Transverse colon (tissue), 4 donors: ENCODE measurements around the gene FGD4. TPM values are rescaled to one million over a fixed set of nuclear protein-coding genes. Genes with fewer than 3 reads are reported as not detected.

Experiments
- DNase-seq: peaks from one replicate; pipeline ENCODE4 v3.0.0-alpha.2; 2019
- H3K27ac ChIP-seq, 4 donors: fragments of 200-600 bp; sonication (generic); 2 replicates each; pipeline ENCODE4 v1.5.1; 2016 to 2018; ENCODE audit warnings: inconsistent platforms in 4 of 4
- H3K27me3 ChIP-seq: fragments of 200-600 bp; sonication (generic); 2 replicates; pipeline ENCODE4 v1.5.1; 2017; ENCODE audit warnings: inconsistent platforms
- H3K36me3 ChIP-seq, 4 donors: fragments of 200-600 bp; sonication (generic); 2 replicates each; pipeline ENCODE4 v1.5.1; 2017 to 2019; ENCODE audit warnings: inconsistent platforms in 4 of 4
- H3K4me1 ChIP-seq, 4 donors: fragments of 200-600 bp; sonication (generic); 2 replicates each; pipeline ENCODE4 v1.5.1; 2017 to 2020; ENCODE audit warnings: inconsistent platforms in 4 of 4
- H3K4me3 ChIP-seq, 4 donors: fragments of 200-600 bp; sonication (generic); 1 replicate in 1 of 4; 2 replicates in 3 of 4; pipeline versions ENCODE4 v1.5.1 to v1.6.1; 2017 to 2019; ENCODE audit warnings: inconsistent platforms in 4 of 4
- H3K9me3 ChIP-seq, 2 donors: fragments of 200-600 bp; sonication (generic); 2 replicates each; pipeline ENCODE4 v1.5.1; 2017 to 2019; ENCODE audit warnings: inconsistent platforms in 2 of 2
- CTCF ChIP-seq, 5 experiments: fragments of 200-600 bp in 3 of 5; fragments of 450-650 bp in 2 of 5; sonication (generic) in 3 of 5; IDR thresholded peaks; 1 replicate in 2 of 5; 2 replicates in 3 of 5; pipeline ENCODE4 v1.5.1; 2016 to 2017; ENCODE audit warnings: antibody characterized with exemption in 5 of 5, inconsistent platforms in 3 of 5, mild to moderate bottlenecking in 2 of 5, moderate library complexity in 1 of 5
- EP300 ChIP-seq: sonication (generic); formaldehyde crosslinking; IDR thresholded peaks from one replicate; pipeline ENCODE4 v1.6.1; 2017; ENCODE audit warnings: antibody characterized with exemption, low read depth
- POLR2A ChIP-seq: fragments of 450-650 bp; IDR thresholded peaks from one replicate; pipeline ENCODE4 v1.6.1; 2016; ENCODE audit warnings: antibody characterized with exemption, mild to moderate bottlenecking, moderate library complexity
- POLR2AphosphoS5 ChIP-seq, 3 donors: sonication (generic); formaldehyde crosslinking; IDR thresholded peaks; one replicate each; pipeline ENCODE4 v1.6.1; 2016; ENCODE audit warnings: antibody characterized with exemption in 3 of 3
- WGBS, 2 donors: methylation state at CpG; one replicate each; pipeline ENCODE4 v1.1.5; 2018; ENCODE audit warnings: low coverage in 1 of 2; 5-methylcytosine and 5-hydroxymethylcytosine counted together
- in situ Hi-C, 4 donors: fragments of 200-750 bp; cut with MboI; loops; one replicate each; pipeline versions ENCODE4 v1.15.0 to v1.15.1; 2017; ENCODE audit warnings: low sequenced_read_pairs in 3 of 4, low pct_ligation_motif_present in 1 of 4, low pct_unique_long_range_greater_than_20kb in 1 of 4
- intact Hi-C: fragments of 100-400 bp; cut with DNase I; formaldehyde crosslinking; loops from one replicate; pipeline ENCODE4 v1.15.1; 2023; ENCODE audit warnings: low total_unique reads
- total RNA-seq, 4 donors: library from RNA; depleted of rRNA; stranded (reverse); fragments of >200 nt; gene quantifications; one replicate each; pipeline ENCODE4 v1.1.0, GENCODE V29; 2016

The FGD4 gene
- total RNA-seq, 4 donors from 2014 or later = 80.2 to 132 (median 98.2) TPM

GRCh38 chr12:32679091-32679919 is 279.9 kb downstream of the FGD4 start, which contains the start of gene DNM1L:
Gene DNM1L, plus strand, starts transcription at chr12:32679301. Its CDS starts 63 bp downstream, at chr12:32679364.
- intact Hi-C loops = loop anchor here (10.0 kb wide), 1 partner anchor 225 kb away; no protein-coding TSS in a partner anchor
- TF ChIP-seq POLR2AphosphoS5 (IDR thresholded peaks at IDR 0.05) = peak; percentile 80 to 92 (median 83)
- TF ChIP-seq EP300 = no peak
- TF ChIP-seq CTCF (IDR thresholded peaks at IDR 0.05) = peak in 3 of 5 experiments; percentile 14 to 24 (median 17)
- peak; percentile 90 for TF ChIP-seq POLR2A
- Histone ChIP-seq H3K27ac (peak within 1 kb of the TSS; percentile 96 to 99 (median 98)), H3K36me3 (no peaks in the 10 kb centered on the region), H3K9me3 (no peaks in the 10 kb centered on the region), H3K4me3 (peak within 1 kb of the TSS; percentile 50 to 97 (median 84)), H3K27me3 (no peaks in the 10 kb centered on the region), H3K4me1 (peaks cover 7 to 19% (median 14%) of the 10 kb centered on the region in 4 donors)
- in situ Hi-C loops = loop anchor here in 1 of 4 donors (10.0 to 25.0 kb wide), 3 partner anchors 225 to 1017 kb away; partner anchors contain the start of gene ETFBKMT
- DNase-seq = peak; percentile 95
- 2% methylated on average over 21 of the region's 76 CpGs; no CpG with 5 or more reads in 1 of the 2 donors for WGBS, 2 donors

- Histone ChIP-seq H3K4me3 (peak overlapping the region; percentile 50 to 97 (median 84)), H3K9me3 (no peaks in the 10 kb centered on the region), H3K27ac (peak overlapping the region; percentile 96 to 99 (median 98)), H3K27me3 (no peaks in the 10 kb centered on the region), H3K36me3 (no peaks in the 10 kb centered on the region), H3K4me1 (peaks cover 7 to 19% (median 14%) of the 10 kb centered on the region in 4 donors)
- intact Hi-C loops (loop anchor here (10.0 kb wide), 1 partner anchor 225 kb away; no protein-coding TSS in a partner anchor), in situ Hi-C loops (loop anchor here in 1 of 4 donors (10.0 to 25.0 kb wide), 3 partner anchors 225 to 1018 kb away; partner anchors contain the start of gene ETFBKMT)
- TF ChIP-seq EP300 (no peak), POLR2AphosphoS5 (IDR thresholded peaks at IDR 0.05) (no peak), CTCF (IDR thresholded peaks at IDR 0.05) (no peak), POLR2A (no peak)
- DNase-seq = no peak
- WGBS, 2 donors = 0% methylated on average over 5 to 14 of the region's 14 CpGs
Measured at GRCh38 chr12:32679920-32680237, 280.5 kb downstream of the FGD4 start.

GRCh38 chr12:32680787-32681186 is 281.4 kb downstream of the FGD4 start:
- intact Hi-C loops (no loop called here), in situ Hi-C loops (loop anchor here in 1 of 4 donors (25.0 kb wide), 1 partner anchor 1018 kb away; the partner anchor contains the start of gene ETFBKMT)
- Histone ChIP-seq H3K27me3 (no peaks in the 10 kb centered on the region), H3K9me3 (no peaks in the 10 kb centered on the region), H3K4me3 (peak overlapping the region in 1 of 4 donors; percentile 86), H3K4me1 (peaks cover 7 to 19% (median 14%) of the 10 kb centered on the region in 4 donors), H3K36me3 (no peaks in the 10 kb centered on the region), H3K27ac (peak overlapping the region; percentile 96 to 99 (median 98))
- no peak for DNase-seq
- TF ChIP-seq POLR2A = no peak
- no peak for TF ChIP-seq CTCF (IDR thresholded peaks at IDR 0.05)
- TF ChIP-seq EP300 = no peak
- TF ChIP-seq POLR2AphosphoS5 (IDR thresholded peaks at IDR 0.05) = no peak

- intact Hi-C loops (no loop called here), in situ Hi-C loops (loop anchor here in 1 of 4 donors (25.0 kb wide), 1 partner anchor 1019 kb away; the partner anchor contains the start of gene ETFBKMT)
- TF ChIP-seq CTCF (IDR thresholded peaks at IDR 0.05) (no peak), POLR2A (no peak), POLR2AphosphoS5 (IDR thresholded peaks at IDR 0.05) (no peak), EP300 (no peak)
- Histone ChIP-seq H3K4me1 (peaks cover 7 to 20% (median 14%) of the 10 kb centered on the region in 4 donors), H3K27ac (peak overlapping the region in 3 of 4 donors; percentile 96 to 98 (median 97)), H3K9me3 (no peaks in the 10 kb centered on the region), H3K36me3 (no peaks in the 10 kb centered on the region), H3K27me3 (no peaks in the 10 kb centered on the region), H3K4me3 (no peak overlapping the region)
- DNase-seq = no peak
- 76 to 85% methylated on average over 7 to 11 of the region's 11 CpGs for WGBS, 2 donors
Measured at GRCh38 chr12:32681272-32681671, 281.9 kb downstream of the FGD4 start.
